HG03565 (cell line): ENCODE data around the gene NFATC2.
"Not testable (repeated sequence)": the region's sequence is repeated elsewhere in the genome, so short reads cannot be mapped to it uniquely, and the experiment has no call there.

Experiments used
- ATAC-seq: cut with Tn5 transposase; IDR thresholded peaks from one replicate; pipeline ENCODE4 v1.9.1; 2021; ENCODE audit warnings: mild to moderate bottlenecking, moderate library complexity; ENCODE audit not compliant: unreplicated experiment

The NFATC2 gene

DNA sequence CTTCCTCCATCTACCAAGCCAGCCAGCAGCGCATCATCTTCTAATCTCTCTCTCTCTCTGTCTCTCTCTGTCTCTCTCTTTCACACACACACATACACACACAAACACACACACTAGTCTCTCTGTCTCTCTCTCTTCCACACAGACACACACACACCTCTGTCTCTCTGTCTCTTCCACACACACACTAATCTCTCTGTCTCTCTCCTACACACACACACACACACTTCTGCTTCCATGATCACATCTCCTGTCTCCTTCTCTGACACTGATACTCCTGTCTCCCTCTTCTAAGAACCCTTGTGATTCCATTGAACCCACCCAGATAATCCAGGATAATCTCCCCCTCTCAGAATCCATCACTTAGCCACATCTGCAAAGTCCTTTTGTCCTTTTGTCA is 181.3 kb downstream of the NFATC2 start:
- ATAC-seq: no peak

- ATAC-seq: no peak
Observed at GRCh38 chr20:51360451-51361201, 181.9 kb downstream of the NFATC2 start.

- no peak for ATAC-seq
Observed at GRCh38 chr20:51359947-51360346, 182.6 kb downstream of the NFATC2 start.

- ATAC-seq: no peak
Observed at GRCh38 chr20:51359401-51359800, 183.1 kb downstream of the NFATC2 start.

- no peak for ATAC-seq
Observed at GRCh38 chr20:51358032-51358724, 184.3 kb downstream of the NFATC2 start.

DNA sequence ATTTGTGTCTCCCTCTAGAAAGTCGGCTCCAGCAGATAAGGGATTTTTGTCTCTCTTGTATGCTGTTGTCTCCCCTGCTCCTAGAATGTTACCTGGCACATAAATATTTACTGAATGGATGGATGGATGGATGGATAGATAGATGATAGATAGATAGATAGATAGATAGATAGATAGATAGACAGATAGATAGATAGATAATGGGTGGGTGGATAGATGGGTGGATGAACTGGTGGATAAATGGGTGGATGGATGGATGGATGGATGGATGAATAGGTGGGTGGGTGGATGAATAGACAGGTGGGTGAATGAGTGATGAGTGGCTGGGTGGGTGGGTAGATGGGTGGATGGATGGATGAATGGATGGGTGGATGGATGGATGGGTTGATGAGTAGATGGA is 185.0 kb downstream of the NFATC2 start:
- ATAC-seq: no peak

- ATAC-seq: no peak
Observed at GRCh38 chr20:51356871-51357270, 185.6 kb downstream of the NFATC2 start.

- no peak for ATAC-seq
Observed at GRCh38 chr20:51354769-51355319, 187.7 kb downstream of the NFATC2 start.

GRCh38 chr20:51354191-51354768 is 188.2 kb downstream of the NFATC2 start:
- no peak for ATAC-seq

- ATAC-seq: no peak
Observed at GRCh38 chr20:51353491-51353890, 189.0 kb downstream of the NFATC2 start.

DNA sequence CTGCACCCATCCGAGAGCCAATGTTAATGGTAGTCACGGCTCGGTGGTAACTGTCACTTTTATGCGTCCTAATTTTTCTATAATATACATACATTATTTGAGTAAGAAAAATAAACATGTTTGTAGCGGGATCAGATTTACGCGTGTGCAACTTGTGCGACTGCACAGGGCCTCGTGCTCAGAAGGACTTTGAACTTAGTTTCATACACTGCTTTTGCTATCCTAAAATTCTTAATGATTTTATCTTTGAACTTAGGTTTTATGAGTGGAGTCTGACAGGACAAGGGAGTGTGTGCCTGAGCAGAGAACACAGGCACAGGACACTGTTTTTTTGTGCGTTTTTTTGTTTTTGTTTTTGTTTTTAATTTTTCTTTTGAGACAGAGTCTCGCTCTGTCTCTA is 189.7 kb downstream of the NFATC2 start:
- ATAC-seq: no peak

- ATAC-seq: no peak
Observed at GRCh38 chr20:51350941-51351631, 191.4 kb downstream of the NFATC2 start.

- ATAC-seq: no peak
Observed at GRCh38 chr20:51348876-51349275, 193.6 kb downstream of the NFATC2 start.

GRCh38 chr20:51347831-51348230 is 194.7 kb downstream of the NFATC2 start:
- no peak for ATAC-seq

DNA sequence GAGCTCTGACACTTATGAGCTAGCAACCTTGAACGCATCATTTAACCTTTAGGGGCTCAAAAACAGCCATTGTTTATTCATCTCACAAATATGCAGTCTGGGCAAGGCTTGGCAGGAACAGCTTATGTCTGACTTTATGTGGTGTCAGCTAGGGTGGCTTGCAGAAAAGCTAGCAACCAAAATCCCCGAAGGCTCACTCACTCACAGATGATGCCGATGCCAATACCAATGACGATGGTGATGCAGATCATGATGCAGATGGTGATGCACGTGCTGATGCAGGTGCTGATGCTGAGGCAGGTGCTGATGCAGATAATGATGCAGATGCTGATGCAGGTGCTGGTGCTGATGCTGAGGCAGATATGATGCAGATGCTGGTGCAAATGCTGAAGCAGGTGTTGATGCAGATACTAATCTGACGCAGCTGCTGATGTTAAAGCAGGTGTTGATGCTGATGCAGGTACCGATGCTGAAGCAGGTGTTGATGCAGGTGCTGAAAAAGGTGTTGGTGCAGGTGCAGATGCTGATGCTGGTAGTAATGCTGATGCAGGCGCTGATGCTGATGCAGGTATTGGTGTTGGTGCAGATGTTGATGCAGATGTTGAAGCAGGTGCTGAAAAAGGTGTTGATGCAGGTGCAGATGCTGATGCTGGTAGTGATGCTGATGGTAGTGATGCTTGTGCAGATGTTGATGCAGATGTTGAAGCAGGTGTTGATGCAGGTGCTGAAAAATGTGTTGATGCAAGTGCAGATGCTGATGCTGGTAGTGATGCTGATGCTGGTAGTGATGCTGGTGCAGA is 195.6 kb downstream of the NFATC2 start:
- ATAC-seq: no peak

- ATAC-seq: no peak
Observed at GRCh38 chr20:51345601-51346101, 196.9 kb downstream of the NFATC2 start.

DNA sequence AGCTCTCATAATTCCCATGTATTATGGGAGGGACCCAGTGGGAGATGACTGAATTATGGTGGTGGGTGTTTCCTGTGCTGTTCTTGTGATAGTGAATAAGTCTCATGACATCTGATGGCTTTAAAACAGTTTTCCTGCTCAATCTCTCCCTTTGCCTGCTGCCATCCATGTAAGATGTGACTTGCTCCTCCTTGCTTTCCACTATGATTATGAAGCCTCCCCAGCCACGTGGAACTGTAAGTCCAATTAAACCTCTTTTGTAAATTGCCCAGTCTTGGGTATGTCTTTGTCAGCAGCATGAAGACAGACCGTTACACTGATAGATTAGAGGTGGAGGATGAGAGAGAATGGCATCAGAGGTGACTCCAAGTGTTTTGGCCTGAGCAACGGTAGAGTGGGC is 198.7 kb downstream of the NFATC2 start:
- not testable (repeated sequence) for ATAC-seq

DNA sequence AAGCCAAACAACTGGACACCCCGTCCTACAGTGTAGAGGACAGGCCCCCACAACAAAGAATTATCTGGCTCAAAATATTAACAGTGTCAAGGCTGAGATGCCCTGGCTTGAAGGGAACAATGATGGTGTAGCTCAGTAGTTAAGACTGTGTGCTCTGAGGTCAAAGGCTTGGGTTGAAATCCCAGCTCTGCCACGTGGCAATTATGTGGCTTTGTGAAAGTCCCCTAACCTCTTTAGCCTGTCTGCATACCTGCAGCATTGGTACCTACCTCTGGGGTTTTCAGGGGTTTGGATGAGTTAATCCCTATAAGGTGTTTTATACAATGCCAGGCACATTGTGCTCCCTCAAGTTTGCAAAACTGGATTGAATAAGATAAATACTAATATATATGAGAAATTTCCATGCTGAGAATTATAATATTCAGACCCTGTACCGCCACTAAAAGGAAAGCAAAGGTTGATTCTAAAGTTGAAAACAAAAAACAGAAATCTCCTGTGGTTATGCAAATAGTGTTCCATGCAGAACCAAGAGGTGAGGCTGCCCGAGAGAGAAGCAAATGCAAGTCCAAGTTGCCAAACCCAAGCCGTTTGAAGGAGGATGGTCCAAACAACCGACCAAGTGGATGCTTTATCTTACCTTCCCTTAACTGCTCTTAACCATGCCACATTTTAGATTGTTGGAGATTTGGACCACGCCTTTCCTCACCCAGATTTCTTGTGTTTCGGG is 199.8 kb downstream of the NFATC2 start:
- ATAC-seq: no peak

- no peak for ATAC-seq
Observed at GRCh38 chr20:51341581-51341980, 200.9 kb downstream of the NFATC2 start.

- ATAC-seq: no peak
Observed at GRCh38 chr20:51340451-51340840, 202.1 kb downstream of the NFATC2 start.
